ENCODE data around the gene C4BPB.

GRCh38 chr1:207069061-207069460 lies 19.6 kb upstream of the C4BPB start:
- no peak for TF ChIP-seq POLR2A (IDR thresholded peaks at IDR 0.05)
- TF ChIP-seq, protein P1, sequence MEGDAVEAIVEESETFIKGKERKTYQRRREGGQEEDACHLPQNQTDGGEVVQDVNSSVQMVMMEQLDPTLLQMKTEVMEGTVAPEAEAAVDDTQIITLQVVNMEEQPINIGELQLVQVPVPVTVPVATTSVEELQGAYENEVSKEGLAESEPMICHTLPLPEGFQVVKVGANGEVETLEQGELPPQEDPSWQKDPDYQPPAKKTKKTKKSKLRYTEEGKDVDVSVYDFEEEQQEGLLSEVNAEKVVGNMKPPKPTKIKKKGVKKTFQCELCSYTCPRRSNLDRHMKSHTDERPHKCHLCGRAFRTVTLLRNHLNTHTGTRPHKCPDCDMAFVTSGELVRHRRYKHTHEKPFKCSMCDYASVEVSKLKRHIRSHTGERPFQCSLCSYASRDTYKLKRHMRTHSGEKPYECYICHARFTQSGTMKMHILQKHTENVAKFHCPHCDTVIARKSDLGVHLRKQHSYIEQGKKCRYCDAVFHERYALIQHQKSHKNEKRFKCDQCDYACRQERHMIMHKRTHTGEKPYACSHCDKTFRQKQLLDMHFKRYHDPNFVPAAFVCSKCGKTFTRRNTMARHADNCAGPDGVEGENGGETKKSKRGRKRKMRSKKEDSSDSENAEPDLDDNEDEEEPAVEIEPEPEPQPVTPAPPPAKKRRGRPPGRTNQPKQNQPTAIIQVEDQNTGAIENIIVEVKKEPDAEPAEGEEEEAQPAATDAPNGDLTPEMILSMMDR (IDR thresholded peaks at IDR 0.05) = no peak
- no peak for TF ChIP-seq POLR2AphosphoS5 (IDR thresholded peaks at IDR 0.05; ENCODE audit: insufficient read depth in 1 of 2, low read depth in 1 of 2)
